ENCODE data around the gene ULK4.

- TF ChIP-seq POLR2A (IDR thresholded peaks at IDR 0.05) = no peak
- TF ChIP-seq, protein P1, sequence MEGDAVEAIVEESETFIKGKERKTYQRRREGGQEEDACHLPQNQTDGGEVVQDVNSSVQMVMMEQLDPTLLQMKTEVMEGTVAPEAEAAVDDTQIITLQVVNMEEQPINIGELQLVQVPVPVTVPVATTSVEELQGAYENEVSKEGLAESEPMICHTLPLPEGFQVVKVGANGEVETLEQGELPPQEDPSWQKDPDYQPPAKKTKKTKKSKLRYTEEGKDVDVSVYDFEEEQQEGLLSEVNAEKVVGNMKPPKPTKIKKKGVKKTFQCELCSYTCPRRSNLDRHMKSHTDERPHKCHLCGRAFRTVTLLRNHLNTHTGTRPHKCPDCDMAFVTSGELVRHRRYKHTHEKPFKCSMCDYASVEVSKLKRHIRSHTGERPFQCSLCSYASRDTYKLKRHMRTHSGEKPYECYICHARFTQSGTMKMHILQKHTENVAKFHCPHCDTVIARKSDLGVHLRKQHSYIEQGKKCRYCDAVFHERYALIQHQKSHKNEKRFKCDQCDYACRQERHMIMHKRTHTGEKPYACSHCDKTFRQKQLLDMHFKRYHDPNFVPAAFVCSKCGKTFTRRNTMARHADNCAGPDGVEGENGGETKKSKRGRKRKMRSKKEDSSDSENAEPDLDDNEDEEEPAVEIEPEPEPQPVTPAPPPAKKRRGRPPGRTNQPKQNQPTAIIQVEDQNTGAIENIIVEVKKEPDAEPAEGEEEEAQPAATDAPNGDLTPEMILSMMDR (IDR thresholded peaks at IDR 0.05) = no peak
Observed at GRCh38 chr3:41274944-41275668, 686.8 kb downstream of the ULK4 start.

Data from lower leg skin (tissue), 3 donors.